ENCODE data around the gene RIC3.

RIC3 gene

DNA sequence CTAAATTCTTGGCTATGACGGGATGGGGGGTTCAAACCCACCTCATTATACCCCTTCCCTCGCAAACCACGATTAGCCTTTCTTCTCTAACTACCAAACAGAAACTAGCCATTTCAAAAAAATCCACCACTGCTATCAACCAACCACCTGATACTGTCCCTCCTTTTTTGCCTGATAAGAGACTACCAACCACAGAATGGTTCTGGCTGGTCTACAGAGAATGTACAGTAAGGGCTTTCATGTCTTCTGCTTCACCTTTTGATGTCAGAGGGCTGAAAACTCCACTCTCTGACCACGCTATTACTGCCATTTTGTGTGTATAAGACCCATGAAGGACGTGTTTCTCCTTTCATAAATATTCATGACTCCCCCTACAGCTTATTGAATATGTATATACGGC is 19.1 kb downstream of the RIC3 start:
- Histone ChIP-seq H3K9me3 (ENCODE audit: control insufficient read depth, insufficient read depth, low read length) (no peaks in the 10 kb centered on the region), H3K27me3 (ENCODE audit: control insufficient read depth, low read length) (no peaks in the 10 kb centered on the region), H3K79me2 (ENCODE audit: control insufficient read depth, low read length) (no peaks in the 10 kb centered on the region), H3K4me3 (ENCODE audit: low read length) (no peak overlapping the region), H3K27ac (ENCODE audit: low read depth, low read length) (no peak overlapping the region), H3K4me1 (ENCODE audit: control insufficient read depth, low read length) (no peaks in the 10 kb centered on the region), H3K4me2 (ENCODE audit: low read length) (no peak overlapping the region), H3F3A (ENCODE audit: control insufficient read depth, insufficient read depth) (no peaks in the 10 kb centered on the region), H3K36me3 (ENCODE audit: control insufficient read depth, low read length) (no peaks in the 10 kb centered on the region), H4K20me1 (ENCODE audit: control insufficient read depth, insufficient read depth, low read depth, low read length) (no peaks in the 10 kb centered on the region), H3K9me2 (replicated peaks; ENCODE audit: control insufficient read depth, low read length) (no peaks in the 10 kb centered on the region)
- TF ChIP-seq, protein P1, sequence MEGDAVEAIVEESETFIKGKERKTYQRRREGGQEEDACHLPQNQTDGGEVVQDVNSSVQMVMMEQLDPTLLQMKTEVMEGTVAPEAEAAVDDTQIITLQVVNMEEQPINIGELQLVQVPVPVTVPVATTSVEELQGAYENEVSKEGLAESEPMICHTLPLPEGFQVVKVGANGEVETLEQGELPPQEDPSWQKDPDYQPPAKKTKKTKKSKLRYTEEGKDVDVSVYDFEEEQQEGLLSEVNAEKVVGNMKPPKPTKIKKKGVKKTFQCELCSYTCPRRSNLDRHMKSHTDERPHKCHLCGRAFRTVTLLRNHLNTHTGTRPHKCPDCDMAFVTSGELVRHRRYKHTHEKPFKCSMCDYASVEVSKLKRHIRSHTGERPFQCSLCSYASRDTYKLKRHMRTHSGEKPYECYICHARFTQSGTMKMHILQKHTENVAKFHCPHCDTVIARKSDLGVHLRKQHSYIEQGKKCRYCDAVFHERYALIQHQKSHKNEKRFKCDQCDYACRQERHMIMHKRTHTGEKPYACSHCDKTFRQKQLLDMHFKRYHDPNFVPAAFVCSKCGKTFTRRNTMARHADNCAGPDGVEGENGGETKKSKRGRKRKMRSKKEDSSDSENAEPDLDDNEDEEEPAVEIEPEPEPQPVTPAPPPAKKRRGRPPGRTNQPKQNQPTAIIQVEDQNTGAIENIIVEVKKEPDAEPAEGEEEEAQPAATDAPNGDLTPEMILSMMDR (IDR thresholded peaks at IDR 0.05; ENCODE audit: low read depth, low read length, poor library complexity, severe bottlenecking) = no peak
- no peak for TF ChIP-seq EZH2phosphoT487 (IDR thresholded peaks at IDR 0.05; ENCODE audit: borderline replicate concordance, low read length)

DNA sequence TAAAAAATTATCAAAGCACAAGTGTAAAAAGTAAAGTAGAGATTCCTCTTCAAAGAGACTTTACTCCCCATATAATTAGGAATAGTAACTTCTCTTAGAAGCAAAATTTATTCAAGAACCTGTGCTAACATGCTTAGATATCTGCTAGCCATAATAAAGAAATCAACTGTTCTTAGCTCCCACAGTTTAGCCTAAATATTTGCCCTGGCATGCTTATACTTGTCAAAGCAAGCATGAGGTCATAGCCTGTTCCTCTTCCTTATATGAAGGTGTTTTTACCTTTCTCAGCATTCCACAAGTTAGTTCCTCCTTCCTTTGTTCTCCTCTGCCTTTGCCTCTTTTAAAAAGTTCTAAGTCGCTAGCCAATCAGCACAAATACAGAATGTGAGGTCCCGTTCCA is 30.3 kb downstream of the RIC3 start:
- Histone ChIP-seq H3K36me3 (ENCODE audit: control insufficient read depth, low read length) (no peaks in the 10 kb centered on the region), H3F3A (ENCODE audit: control insufficient read depth, insufficient read depth) (no peaks in the 10 kb centered on the region), H3K9me2 (replicated peaks; ENCODE audit: control insufficient read depth, low read length) (no peaks in the 10 kb centered on the region), H4K20me1 (ENCODE audit: control insufficient read depth, insufficient read depth, low read depth, low read length) (no peaks in the 10 kb centered on the region), H3K4me3 (ENCODE audit: low read length) (no peak overlapping the region), H3K79me2 (ENCODE audit: control insufficient read depth, low read length) (no peaks in the 10 kb centered on the region), H3K27ac (ENCODE audit: low read depth, low read length) (no peak overlapping the region), H3K27me3 (ENCODE audit: control insufficient read depth, low read length) (no peaks in the 10 kb centered on the region), H3K4me2 (ENCODE audit: low read length) (no peak overlapping the region), H3K4me1 (ENCODE audit: control insufficient read depth, low read length) (no peaks in the 10 kb centered on the region), H3K9me3 (ENCODE audit: control insufficient read depth, insufficient read depth, low read length) (no peaks in the 10 kb centered on the region)
- TF ChIP-seq, protein P1 (IDR thresholded peaks at IDR 0.05; ENCODE audit: low read depth, low read length, poor library complexity, severe bottlenecking) = no peak
- no peak for TF ChIP-seq EZH2phosphoT487 (IDR thresholded peaks at IDR 0.05; ENCODE audit: borderline replicate concordance, low read length)

DNA sequence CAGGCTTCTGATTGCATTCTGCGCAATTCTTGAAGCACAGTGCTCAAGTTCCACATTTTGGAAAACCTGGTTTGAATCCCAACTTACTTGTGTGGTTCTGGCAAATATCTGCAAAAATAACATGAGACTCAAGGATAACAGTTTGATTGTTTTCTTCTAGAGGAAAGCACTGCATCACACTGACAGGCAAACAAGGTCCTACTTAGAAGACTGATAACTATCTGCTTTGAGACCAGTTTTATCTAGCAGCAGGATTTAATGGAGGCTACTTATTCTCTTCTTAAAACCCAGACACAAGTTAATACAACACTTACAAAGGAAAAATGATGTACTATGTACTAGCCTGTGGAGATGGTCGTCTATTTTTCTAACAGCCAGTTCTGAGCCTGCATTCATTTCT is 41.4 kb downstream of the RIC3 start:
- Histone ChIP-seq H3K27me3 (ENCODE audit: control insufficient read depth, low read length) (no peaks in the 10 kb centered on the region), H3K4me1 (ENCODE audit: control insufficient read depth, low read length) (no peaks in the 10 kb centered on the region), H3K9me3 (ENCODE audit: control insufficient read depth, insufficient read depth, low read length) (no peaks in the 10 kb centered on the region), H3K4me2 (ENCODE audit: low read length) (no peak overlapping the region), H3K79me2 (ENCODE audit: control insufficient read depth, low read length) (no peaks in the 10 kb centered on the region), H3K4me3 (ENCODE audit: low read length) (no peak overlapping the region), H3F3A (ENCODE audit: control insufficient read depth, insufficient read depth) (no peaks in the 10 kb centered on the region), H3K9me2 (replicated peaks; ENCODE audit: control insufficient read depth, low read length) (no peaks in the 10 kb centered on the region), H4K20me1 (ENCODE audit: control insufficient read depth, insufficient read depth, low read depth, low read length) (no peaks in the 10 kb centered on the region; the same call in 1 of the 2 replicates), H3K36me3 (ENCODE audit: control insufficient read depth, low read length) (no peaks in the 10 kb centered on the region), H3K27ac (ENCODE audit: low read depth, low read length) (no peak overlapping the region)
- TF ChIP-seq EZH2phosphoT487 (IDR thresholded peaks at IDR 0.05; ENCODE audit: borderline replicate concordance, low read length) = no peak
- TF ChIP-seq, protein P1 (IDR thresholded peaks at IDR 0.05; ENCODE audit: low read depth, low read length, poor library complexity, severe bottlenecking) = no peak

Data from DOHH2 (cell line).